PFSK-1 (cell line): ENCODE measurements around the gene OSBPL10.

ENCODE experiments used
- FOXP2 ChIP-seq: optimal IDR thresholded peaks from 2 replicates; pipeline ENCODE3; 2011; ENCODE audit warnings: borderline replicate concordance, control low read depth, inconsistent platforms; ENCODE audit not compliant: insufficient read depth; ENCODE audit errors: extremely low read length, extremely low read depth
- POLR2AphosphoS5 ChIP-seq: IDR thresholded peaks from 2 replicates; pipeline ENCODE4 v1.6.1; 2012; ENCODE audit warnings: low read depth, mild to moderate bottlenecking, control low read depth, low read length, moderate library complexity
- SIN3A ChIP-seq: IDR thresholded peaks from 2 replicates; pipeline ENCODE4 v1.6.1; 2012; ENCODE audit warnings: mild to moderate bottlenecking, low read length, moderate library complexity, borderline replicate concordance; ENCODE audit not compliant: insufficient read depth
- TAF1 ChIP-seq: IDR thresholded peaks from 2 replicates; pipeline ENCODE4 v1.6.1; 2012; ENCODE audit warnings: low read length, control low read depth, borderline replicate concordance; ENCODE audit not compliant: insufficient read depth
- TF ChIP-seq, protein P1 (sequence below), 2 experiments: IDR thresholded peaks; 2 replicates each; pipeline versions ENCODE4 v1.6.1 to v1.8.0; 2011 to 2012; ENCODE audit warnings: low read depth in 2 of 2, low read length in 2 of 2, control low read depth in 1 of 2, inconsistent platforms in 1 of 2, mild to moderate bottlenecking in 1 of 2, moderate library complexity in 1 of 2; ENCODE audit not compliant: insufficient read depth in 1 of 2

The OSBPL10 gene

DNA sequence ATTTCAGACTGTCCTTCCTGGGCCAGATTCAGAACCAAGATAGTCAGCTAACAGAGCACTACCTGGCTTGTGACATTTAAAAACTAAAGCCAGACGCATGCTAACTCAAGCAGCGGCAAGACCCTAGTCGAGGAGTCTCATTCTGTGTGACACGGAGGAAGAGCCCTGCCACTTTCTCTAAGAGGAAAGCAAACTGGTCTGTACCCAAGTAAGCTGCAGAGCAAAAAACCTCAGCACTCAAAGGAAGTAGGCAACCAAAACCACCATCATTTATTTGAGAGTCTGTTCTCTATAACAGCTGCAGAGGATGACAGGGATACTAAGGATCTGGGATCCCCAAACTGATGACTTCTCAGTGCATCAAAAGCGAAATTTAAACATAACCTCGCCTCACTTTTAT is 152.1 kb downstream of the OSBPL10 start:
- TF ChIP-seq SIN3A (no peak), FOXP2 (no peak), TAF1 (no peak), POLR2AphosphoS5 (no peak)
- TF ChIP-seq, protein P1, sequence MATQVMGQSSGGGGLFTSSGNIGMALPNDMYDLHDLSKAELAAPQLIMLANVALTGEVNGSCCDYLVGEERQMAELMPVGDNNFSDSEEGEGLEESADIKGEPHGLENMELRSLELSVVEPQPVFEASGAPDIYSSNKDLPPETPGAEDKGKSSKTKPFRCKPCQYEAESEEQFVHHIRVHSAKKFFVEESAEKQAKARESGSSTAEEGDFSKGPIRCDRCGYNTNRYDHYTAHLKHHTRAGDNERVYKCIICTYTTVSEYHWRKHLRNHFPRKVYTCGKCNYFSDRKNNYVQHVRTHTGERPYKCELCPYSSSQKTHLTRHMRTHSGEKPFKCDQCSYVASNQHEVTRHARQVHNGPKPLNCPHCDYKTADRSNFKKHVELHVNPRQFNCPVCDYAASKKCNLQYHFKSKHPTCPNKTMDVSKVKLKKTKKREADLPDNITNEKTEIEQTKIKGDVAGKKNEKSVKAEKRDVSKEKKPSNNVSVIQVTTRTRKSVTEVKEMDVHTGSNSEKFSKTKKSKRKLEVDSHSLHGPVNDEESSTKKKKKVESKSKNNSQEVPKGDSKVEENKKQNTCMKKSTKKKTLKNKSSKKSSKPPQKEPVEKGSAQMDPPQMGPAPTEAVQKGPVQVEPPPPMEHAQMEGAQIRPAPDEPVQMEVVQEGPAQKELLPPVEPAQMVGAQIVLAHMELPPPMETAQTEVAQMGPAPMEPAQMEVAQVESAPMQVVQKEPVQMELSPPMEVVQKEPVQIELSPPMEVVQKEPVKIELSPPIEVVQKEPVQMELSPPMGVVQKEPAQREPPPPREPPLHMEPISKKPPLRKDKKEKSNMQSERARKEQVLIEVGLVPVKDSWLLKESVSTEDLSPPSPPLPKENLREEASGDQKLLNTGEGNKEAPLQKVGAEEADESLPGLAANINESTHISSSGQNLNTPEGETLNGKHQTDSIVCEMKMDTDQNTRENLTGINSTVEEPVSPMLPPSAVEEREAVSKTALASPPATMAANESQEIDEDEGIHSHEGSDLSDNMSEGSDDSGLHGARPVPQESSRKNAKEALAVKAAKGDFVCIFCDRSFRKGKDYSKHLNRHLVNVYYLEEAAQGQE (IDR thresholded peaks at IDR 0.05; ENCODE audit: insufficient read depth in 1 of 2, low read depth in 2 of 2, low read length in 2 of 2), result no peak

DNA sequence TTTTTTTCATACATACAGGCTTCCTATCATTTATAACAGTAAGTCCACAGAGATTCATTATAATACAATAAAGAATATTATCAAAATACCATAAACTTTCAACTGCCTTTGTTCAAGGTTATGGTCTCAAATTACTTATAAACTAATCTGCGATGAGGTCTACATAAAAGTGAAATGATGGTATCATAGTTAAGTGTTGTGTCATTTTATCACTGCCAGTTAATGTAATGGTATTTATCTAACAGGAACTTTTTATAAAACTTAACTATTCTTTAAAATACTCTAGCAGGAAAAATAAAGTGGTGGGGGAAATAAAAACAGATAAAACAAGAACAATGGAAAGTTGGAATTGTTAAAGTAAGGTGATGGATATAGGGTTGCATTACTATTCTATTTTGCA is 153.1 kb downstream of the OSBPL10 start:
- TF ChIP-seq POLR2AphosphoS5 (no peak), FOXP2 (no peak)

GRCh38 chr3:31823184-31823583 is 157.9 kb downstream of the OSBPL10 start:
- TF ChIP-seq TAF1 (no peak), POLR2AphosphoS5 (no peak)

- TF ChIP-seq TAF1 (no peak), SIN3A (no peak), POLR2AphosphoS5 (no peak), FOXP2 (no peak)
- TF ChIP-seq, protein P1 (IDR thresholded peaks at IDR 0.05; ENCODE audit: insufficient read depth in 1 of 2, low read depth in 2 of 2, low read length in 2 of 2), result no peak
Observed at GRCh38 chr3:31821118-31821517, 159.9 kb downstream of the OSBPL10 start.

GRCh38 chr3:31819441-31819840 is 161.6 kb downstream of the OSBPL10 start:
- TF ChIP-seq TAF1 (no peak), SIN3A (no peak), FOXP2 (no peak), POLR2AphosphoS5 (no peak)
- TF ChIP-seq, protein P1 (IDR thresholded peaks at IDR 0.05; ENCODE audit: insufficient read depth in 1 of 2, low read depth in 2 of 2, low read length in 2 of 2), result no peak

- no peak for TF ChIP-seq TAF1
- no peak for TF ChIP-seq POLR2AphosphoS5
Observed at GRCh38 chr3:31817411-31817966, 163.6 kb downstream of the OSBPL10 start.

GRCh38 chr3:31815631-31816440 is 165.2 kb downstream of the OSBPL10 start:
- TF ChIP-seq SIN3A, result no peak
- TF ChIP-seq FOXP2, result no peak
- TF ChIP-seq TAF1, result no peak
- TF ChIP-seq POLR2AphosphoS5, result no peak
- TF ChIP-seq, protein P1 (IDR thresholded peaks at IDR 0.05; ENCODE audit: insufficient read depth in 1 of 2, low read depth in 2 of 2, low read length in 2 of 2), result no peak
